Erythroblast (primary cell): Measurements from ENCODE around the gene DACH1.

Experiments used
- GATA1 ChIP-seq: IDR thresholded peaks from 2 replicates; pipeline ENCODE4 v1.6.1; 2011; ENCODE audit warnings: low read depth, mild to moderate bottlenecking, control low read depth, low read length, moderate library complexity
- POLR2A ChIP-seq: IDR thresholded peaks from 2 replicates; pipeline ENCODE4 v1.6.1; 2011; ENCODE audit warnings: mild to moderate bottlenecking, low read length

GRCh38 chr13:71408416-71408815 is 458.6 kb downstream of the DACH1 start:
- TF ChIP-seq POLR2A (no peak), GATA1 (no peak)
